Upper lobe of right lung (tissue), 1 donor: ENCODE data around the gene FHIT. TPM values are rescaled to one million over a fixed set of nuclear protein-coding genes. Genes with fewer than 3 reads are reported as not detected.

Experiments
- ATAC-seq: fragments of 200-7000 bp; cut with Tn5 transposase; one replicate; pipeline ENCODE4 v1.9.1; 2020; ENCODE audit warnings: mild to moderate bottlenecking, moderate library complexity
- DNase-seq: peaks from one replicate; pipeline ENCODE4 v3.0.0-alpha.2; 2020
- H3K27ac ChIP-seq: fragments of 200-600 bp; one replicate; pipeline ENCODE4 v1.8.0; 2022
- H3K27me3 ChIP-seq: fragments of 200-600 bp; one replicate; pipeline ENCODE4 v1.8.0; 2022; ENCODE audit warnings: mild to moderate bottlenecking
- H3K36me3 ChIP-seq: fragments of 200-600 bp; one replicate; pipeline ENCODE4 v1.8.0; 2022
- H3K4me1 ChIP-seq: fragments of 200-600 bp; one replicate; pipeline ENCODE4 v1.8.0; 2022
- H3K4me3 ChIP-seq: fragments of 200-600 bp; one replicate; pipeline ENCODE4 v1.8.0; 2022; ENCODE audit warnings: mild to moderate bottlenecking
- H3K9me3 ChIP-seq: fragments of 200-600 bp; one replicate; pipeline ENCODE4 v1.8.0; 2022
- intact Hi-C: fragments of 100-400 bp; cut with DNase I; formaldehyde crosslinking; loops from one replicate; pipeline ENCODE4 v1.11.0; 2022
- total RNA-seq: library from RNA; stranded (reverse); fragmentation: NEBNext Ultra II Directional; extraction: Animal tissue kit (Norgen Biotek cat#: 25700); gene quantifications from one replicate; pipeline ENCODE4 v1.2.1, GENCODE V29; 2021
- TF ChIP-seq, protein P1 (sequence below): fragments of 200-600 bp; IDR thresholded peaks from one replicate; pipeline ENCODE4 v1.8.0; 2022; ENCODE audit warnings: antibody characterized with exemption
- donor health status: DM: no; HTN: yes; CAD: no; lungs with severe emphysema.

Gene FHIT
- total RNA-seq, 1 donor from 2014 or later: 9.6 TPM

DNA sequence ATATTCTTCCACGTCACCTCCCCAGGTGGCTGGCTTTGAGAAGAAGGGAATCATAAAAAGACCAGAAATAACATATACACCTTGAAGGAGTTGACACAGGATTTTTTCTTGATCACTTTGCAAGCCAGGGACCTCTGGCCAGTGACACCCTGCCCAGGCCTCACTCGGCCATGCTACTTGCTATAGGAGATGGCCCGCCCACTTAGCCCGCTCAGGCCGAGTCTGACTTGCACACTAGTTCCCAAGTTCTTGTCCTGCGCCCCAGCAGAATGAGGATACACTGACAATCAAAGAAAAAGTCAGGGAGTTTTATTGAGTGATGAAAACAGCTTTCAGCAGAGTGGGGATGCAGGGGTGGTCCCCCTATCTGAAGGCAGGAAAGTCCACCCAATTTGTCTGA lies 1155.3 kb downstream of the FHIT start:
- TF ChIP-seq, protein P1, sequence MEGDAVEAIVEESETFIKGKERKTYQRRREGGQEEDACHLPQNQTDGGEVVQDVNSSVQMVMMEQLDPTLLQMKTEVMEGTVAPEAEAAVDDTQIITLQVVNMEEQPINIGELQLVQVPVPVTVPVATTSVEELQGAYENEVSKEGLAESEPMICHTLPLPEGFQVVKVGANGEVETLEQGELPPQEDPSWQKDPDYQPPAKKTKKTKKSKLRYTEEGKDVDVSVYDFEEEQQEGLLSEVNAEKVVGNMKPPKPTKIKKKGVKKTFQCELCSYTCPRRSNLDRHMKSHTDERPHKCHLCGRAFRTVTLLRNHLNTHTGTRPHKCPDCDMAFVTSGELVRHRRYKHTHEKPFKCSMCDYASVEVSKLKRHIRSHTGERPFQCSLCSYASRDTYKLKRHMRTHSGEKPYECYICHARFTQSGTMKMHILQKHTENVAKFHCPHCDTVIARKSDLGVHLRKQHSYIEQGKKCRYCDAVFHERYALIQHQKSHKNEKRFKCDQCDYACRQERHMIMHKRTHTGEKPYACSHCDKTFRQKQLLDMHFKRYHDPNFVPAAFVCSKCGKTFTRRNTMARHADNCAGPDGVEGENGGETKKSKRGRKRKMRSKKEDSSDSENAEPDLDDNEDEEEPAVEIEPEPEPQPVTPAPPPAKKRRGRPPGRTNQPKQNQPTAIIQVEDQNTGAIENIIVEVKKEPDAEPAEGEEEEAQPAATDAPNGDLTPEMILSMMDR: no peak
- Histone ChIP-seq H3K4me3 (no peak overlapping the region), H3K36me3 (no peaks in the 10 kb centered on the region), H3K27ac (no peak overlapping the region), H3K4me1 (no peaks in the 10 kb centered on the region), H3K9me3 (no peaks in the 10 kb centered on the region), H3K27me3 (no peaks in the 10 kb centered on the region)
- DNase-seq (no peak), ATAC-seq (no peak)
- intact Hi-C loops: no loop called here

DNA sequence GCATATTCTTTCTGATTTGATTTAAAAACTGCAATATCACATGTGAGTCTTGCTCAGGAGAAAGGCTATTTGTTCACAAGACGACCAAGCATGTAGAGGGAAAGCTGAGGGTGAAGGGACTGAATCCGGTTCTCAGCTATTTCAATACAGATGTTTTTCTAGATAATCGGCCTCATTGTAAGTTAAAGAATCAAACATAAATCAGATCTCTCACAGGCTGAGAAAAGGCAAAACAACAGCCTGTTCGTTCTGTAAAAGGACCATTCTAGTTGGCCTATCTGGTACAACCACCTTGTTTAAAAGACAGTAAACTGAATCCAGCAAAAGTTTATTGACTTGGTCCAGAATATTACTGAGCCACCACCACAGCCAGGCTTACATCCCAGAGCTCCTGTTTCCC lies 1155.7 kb downstream of the FHIT start:
- ATAC-seq (no peak), DNase-seq (no peak)
- no peaks in the 10 kb centered on the region for H3K9me3 ChIP-seq
- H3K27me3 ChIP-seq: no peaks in the 10 kb centered on the region
- H3K4me1 ChIP-seq: no peaks in the 10 kb centered on the region
- TF ChIP-seq, protein P1: no peak
- intact Hi-C loops: no loop called here
- no peak overlapping the region for H3K27ac ChIP-seq
- no peak overlapping the region for H3K4me3 ChIP-seq
- no peaks in the 10 kb centered on the region for H3K36me3 ChIP-seq

DNA sequence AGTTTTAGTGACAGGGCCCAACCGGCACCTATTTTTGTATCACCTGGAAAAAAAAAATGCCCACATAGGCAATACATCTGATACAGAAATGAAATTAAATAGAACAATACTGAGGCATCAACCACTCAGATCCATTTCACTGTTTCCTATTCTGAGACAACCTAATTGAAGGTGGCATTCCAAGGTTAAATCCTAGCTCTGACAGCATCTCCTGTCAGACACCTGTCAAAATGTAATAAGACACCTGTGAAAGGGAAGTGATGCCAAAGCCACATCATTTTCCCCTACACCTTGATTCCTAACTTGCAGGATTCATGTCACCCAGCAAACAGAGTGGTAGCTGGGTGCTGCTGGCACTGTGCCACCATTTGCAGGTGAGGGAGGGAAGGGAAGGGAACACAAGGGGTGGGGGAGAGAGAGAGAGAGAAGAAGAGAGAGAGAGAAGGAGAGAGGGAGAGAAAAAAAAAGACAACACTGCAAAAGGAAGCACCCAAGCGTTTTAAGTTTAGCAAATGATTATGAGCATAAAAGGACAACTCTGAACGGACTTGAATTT lies 1156.8 kb downstream of the FHIT start:
- no peaks in the 10 kb centered on the region for H3K27me3 ChIP-seq
- no peaks in the 10 kb centered on the region for H3K36me3 ChIP-seq
- H3K4me3 ChIP-seq: no peak overlapping the region
- no peaks in the 10 kb centered on the region for H3K4me1 ChIP-seq
- H3K27ac ChIP-seq: no peak overlapping the region
- ATAC-seq: no peak
- DNase-seq: no peak
- no peaks in the 10 kb centered on the region for H3K9me3 ChIP-seq
- intact Hi-C loops: no loop called here
- TF ChIP-seq, protein P1: no peak

DNA sequence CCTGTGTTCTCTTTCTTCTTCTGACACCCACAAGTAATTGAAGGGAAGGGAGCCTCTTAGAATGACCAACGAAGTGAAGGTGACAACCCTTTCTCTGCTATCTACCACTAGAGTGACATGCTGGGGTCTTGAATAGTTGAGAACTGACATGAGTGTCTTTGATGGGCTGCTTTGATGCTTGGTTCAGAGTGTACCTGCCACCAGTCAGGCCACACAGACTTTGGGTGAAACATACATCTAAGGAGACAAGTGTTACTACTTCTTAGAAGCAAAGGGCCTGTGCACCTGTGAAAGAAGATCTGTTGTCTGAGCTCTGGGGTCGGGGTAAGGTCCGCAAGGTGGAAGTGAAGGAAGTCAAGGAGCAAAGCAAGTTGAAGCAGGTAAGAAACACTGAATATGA lies 1160.7 kb downstream of the FHIT start:
- no peaks in the 10 kb centered on the region for H3K4me1 ChIP-seq
- no peaks in the 10 kb centered on the region for H3K9me3 ChIP-seq
- TF ChIP-seq, protein P1: no peak
- no peak for ATAC-seq
- no peaks in the 10 kb centered on the region for H3K36me3 ChIP-seq
- no peak overlapping the region for H3K27ac ChIP-seq
- H3K27me3 ChIP-seq: no peaks in the 10 kb centered on the region
- intact Hi-C loops: no loop called here
- no peak for DNase-seq
- H3K4me3 ChIP-seq: no peak overlapping the region

DNA sequence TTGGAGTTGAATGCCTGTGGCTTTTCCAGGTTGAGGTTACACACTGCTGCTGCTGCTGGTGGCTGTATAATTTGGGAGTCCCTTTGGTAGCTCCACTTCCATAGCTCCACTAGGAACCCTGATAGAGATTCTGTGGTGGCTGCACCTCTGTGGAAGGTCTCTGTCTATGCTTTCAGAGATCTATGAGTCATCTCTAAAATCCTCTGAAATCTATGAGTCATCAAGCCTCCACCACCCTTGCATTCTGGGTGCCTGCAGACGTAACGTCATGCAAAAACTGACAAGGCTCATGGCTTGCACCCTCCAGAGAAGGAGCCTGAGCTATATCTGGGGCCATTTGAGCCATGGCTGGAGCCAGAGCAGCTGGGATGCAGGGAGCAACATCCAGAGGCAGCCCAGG lies 1164.4 kb downstream of the FHIT start:
- no peaks in the 10 kb centered on the region for H3K9me3 ChIP-seq
- H3K4me3 ChIP-seq: no peak overlapping the region
- no peak overlapping the region for H3K27ac ChIP-seq
- ATAC-seq: no peak
- no peaks in the 10 kb centered on the region for H3K4me1 ChIP-seq
- TF ChIP-seq, protein P1: no peak
- intact Hi-C loops: no loop called here
- H3K27me3 ChIP-seq: no peaks in the 10 kb centered on the region
- H3K36me3 ChIP-seq: no peaks in the 10 kb centered on the region
- DNase-seq: no peak

DNA sequence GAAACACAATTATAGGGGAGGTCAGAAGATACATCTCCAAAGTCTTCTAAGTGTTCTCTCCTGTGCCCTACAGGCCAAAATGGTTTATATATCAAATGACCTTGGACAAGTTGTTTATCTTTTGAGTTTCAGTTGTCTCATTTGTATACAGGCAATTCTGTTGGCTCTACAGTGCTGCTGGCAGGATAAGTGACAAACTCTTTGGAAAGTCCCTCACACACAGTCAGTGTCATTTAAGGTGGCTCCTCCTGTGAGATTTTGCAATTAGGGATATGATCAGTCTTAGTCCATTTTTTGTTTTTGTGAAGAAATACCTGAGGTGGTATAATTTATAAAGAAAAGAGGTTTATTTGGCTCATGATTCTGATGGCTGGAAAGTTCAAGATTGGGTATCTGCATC lies 1165.6 kb downstream of the FHIT start:
- no peaks in the 10 kb centered on the region for H3K36me3 ChIP-seq
- no peaks in the 10 kb centered on the region for H3K9me3 ChIP-seq
- intact Hi-C loops: no loop called here
- H3K27me3 ChIP-seq: no peaks in the 10 kb centered on the region
- ATAC-seq: no peak
- DNase-seq: no peak
- H3K27ac ChIP-seq: no peak overlapping the region
- H3K4me3 ChIP-seq: no peak overlapping the region
- TF ChIP-seq, protein P1: no peak
- no peaks in the 10 kb centered on the region for H3K4me1 ChIP-seq
